Jurkat, Clone E6-1 (cell line): ENCODE measurements around the gene KIF24.
"Not testable (repeated sequence)": the region's sequence is repeated elsewhere in the genome, so short reads cannot be mapped to it uniquely, and the experiment has no call there.

Source experiments
- DNase-seq: peaks from one replicate; pipeline ENCODE4 v3.0.0-alpha.2; 2011; ENCODE audit warnings: low read depth, low spot score
- H3K4me3 ChIP-seq: 2 replicates; pipeline ENCODE4 v1.5.1; 2011; ENCODE audit warnings: mild to moderate bottlenecking, low read length, control low read depth, moderate library complexity

The KIF24 gene

DNA sequence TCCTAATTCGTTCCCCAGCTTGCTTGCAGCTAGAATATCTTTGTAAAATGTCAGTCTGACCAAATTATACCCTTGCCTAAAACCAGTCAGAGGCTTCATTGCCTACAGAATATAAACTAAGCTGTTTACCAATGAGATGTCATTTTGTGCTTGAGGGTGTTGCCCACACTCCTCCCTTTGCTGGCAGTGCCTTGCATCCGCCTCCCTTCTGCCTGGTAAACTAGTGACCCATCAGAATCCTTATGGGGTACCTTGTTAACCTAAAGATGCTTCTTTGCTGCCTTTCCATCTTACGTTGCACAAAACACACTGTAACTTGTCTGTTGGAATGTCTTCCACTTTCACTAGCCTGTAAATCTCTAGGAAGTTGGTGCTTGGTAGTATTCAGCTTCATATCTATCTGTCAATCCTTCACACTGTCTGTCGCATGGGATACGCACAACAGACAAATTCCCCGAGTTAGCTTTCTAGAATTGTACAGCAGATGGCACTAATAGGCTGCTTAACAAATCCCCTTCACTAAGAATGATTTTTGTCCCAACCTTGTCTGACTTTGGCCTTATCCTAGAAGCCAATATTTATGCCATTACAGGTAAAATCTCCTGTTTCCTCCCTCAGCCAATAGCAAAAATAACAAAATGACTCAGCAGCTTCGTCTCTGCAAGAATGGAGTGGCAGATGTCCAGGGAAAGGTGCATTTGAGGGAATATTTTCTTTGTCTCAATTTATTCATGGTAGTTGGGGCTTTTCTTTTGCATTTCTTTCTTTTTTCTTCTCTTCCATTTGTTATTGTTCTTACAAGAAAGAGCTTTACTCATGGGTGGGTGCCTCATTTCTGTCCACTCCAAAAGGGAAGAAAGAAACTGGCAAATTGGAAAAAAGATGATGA, 3.3 kb upstream of the KIF24 start:
- no peak overlapping the region for H3K4me3 ChIP-seq
- DNase-seq, result peak; percentile 37

DNA sequence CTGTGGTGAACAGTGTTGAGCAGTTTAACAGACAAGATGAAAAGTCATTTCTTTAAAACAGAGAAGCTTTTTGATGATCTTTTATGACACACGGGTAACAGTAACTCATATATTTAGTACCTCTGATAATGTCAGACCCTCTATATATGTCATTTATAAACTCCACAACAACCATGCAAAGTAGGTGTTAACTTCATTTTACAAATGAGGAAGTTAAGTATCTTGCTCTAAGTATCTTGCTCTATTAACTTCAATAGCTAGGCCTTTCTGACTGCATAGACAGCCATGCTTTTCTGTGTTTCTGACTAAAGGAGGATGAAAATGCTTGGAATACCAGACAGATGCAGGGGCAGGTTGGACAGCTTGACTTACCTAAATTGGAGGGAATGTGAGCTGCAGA, 2.1 kb upstream of the KIF24 start:
- no peak overlapping the region for H3K4me3 ChIP-seq
- DNase-seq, result no peak

DNA sequence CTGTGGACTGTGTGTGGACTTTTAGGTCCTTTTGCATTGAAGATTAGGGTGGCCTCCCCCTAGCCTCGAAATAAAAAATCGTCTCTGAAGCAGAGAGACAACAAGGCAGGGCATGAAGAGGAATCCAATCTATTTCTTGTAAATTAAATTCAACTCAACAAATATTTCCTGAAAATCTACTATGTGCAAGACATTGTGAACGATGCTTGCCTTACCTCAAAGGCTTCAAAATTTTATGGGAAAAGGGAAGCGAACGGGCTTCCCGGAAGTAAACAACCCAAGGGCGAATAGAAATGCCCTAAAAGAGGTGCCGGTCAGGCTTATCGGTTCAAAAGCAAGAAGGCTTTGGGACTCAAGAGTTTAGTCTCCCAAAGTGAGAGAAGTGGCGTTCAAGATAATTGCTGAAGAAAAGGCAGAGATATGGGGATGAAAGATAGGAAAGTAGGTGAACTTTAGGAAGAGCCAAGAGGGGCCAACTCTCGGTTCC, 525 bp downstream of the KIF24 start:
- H3K4me3 ChIP-seq, result peak overlapping the region; percentile 74
- DNase-seq, result no peak

DNA sequence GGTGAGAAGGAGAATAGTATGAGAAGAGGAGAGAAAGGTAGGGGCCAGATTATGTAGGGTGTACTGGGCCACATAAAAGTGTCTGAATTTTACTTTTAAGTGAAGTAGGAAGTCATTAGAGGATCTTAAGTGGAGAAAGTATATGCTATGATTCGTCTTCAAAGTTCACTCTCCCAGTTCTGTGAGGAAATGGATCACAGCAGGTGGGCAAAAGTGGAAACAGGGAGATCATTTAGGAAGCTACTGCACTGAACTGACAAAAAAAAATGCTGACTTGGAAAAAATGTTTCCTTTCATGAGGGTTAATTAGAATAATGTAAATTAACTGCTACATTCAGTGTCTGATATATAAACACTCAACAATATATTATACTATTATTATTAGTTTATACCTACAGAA, 2.4 kb downstream of the KIF24 start:
- DNase-seq, result no peak

DNA sequence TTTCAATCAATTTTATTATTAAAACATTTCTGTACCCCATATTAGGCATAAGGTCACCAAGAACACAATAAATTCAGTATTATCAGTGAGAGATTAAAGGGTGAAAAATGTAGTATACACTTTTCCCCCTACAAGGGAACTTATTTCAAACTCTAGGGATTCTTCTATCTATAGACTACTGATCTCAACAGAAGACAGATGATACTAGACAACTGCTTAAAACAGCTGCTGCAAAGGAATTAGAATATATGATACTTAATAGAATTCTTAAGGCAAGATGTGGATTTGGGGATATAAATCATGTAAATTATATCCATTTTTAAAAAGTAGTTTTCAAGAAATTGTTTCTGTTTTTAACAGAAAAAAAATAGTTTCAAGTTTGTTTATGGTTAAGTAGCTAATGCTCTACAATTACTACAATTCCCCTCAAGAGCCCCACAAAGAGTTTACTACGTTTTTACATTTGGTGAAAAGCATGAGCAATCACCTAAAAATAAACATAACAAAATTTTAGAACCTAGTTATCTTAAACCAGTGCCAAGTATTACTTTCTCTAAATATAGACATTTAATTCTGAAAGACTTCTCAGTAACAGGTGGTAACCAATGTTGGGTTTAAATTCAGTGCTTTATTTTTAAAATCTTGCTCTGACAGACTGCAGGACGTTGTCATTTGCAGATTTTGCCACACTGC, 6.0 kb downstream of the KIF24 start:
- no peak for DNase-seq
- H3K4me3 ChIP-seq, result no peak overlapping the region

More for the DNA sequence above, 2.4 kb downstream of the KIF24 start:
- H3K4me3 ChIP-seq, result no peak overlapping the region

DNA sequence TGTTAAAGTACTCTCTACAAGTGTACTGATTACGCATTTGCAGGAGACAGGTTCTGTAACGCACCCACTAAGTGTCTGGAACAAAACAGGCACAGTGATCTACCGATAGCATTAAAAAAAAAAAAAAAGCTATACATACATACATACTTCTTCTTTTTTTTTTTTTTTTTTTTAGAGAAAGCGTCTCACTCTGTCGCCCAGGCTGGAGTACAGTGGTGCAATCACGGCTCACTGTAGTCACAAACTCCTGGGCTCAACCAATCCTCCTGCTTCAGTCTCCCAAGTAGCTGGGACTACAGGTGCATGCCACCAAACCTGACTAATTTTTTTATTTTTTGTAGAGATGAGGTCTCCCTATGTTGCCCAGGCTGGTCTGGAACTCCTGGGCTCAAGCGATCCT, 7.6 kb downstream of the KIF24 start:
- H3K4me3 ChIP-seq, result no peak overlapping the region
- DNase-seq, result no peak

DNA sequence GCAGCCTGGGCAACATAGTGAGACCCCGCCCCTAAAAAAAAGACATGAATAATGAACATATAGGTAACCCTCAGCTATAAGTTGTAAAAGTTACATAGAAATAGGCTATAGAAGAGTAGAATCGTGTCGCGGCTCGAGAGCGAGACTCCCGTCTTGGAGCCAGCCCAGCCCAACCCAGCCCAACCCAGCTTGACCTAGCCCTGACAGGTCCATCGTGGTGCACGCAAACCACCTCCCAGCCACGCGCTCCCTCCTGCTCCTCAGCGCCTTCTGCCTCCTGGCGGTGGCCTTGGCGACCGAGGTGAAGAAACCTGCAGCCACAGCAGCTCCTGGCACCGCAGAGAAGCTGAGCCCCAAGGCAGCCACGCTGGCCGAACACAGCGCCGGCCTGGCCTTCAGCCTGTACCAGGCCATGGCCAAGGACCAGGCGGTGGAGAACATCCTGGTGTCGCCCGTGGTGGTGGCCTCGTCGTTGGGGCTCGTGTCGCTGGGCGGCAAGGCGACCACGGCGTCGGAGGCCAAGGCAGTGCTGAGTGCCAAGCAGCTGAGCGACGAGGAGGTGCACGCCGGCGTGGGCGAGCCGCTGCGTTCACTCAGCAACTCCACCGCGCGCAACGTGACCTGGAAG, 10.8 kb downstream of the KIF24 start:
- DNase-seq, result no peak
- H3K4me3 ChIP-seq, result no peak overlapping the region

DNA sequence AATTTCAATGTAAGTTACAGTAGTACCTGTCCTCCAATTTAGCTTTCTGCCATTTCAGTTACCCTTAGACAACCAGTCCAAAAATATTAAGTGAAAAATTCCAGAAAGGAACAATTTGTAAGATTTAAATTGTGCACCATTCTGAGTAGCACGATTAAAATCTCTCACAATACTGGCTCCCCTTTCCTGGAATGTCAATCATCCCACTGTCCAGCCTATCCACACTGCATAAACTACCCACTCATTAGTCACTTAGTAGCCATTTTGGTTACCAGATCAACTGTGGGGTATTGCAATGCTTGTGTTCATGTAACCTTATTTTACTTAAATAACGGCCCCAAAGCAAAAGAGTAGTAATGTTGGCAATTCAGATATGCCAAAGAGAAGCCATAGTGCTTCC, 11.6 kb downstream of the KIF24 start:
- no peak for DNase-seq
- no peak overlapping the region for H3K4me3 ChIP-seq

DNA sequence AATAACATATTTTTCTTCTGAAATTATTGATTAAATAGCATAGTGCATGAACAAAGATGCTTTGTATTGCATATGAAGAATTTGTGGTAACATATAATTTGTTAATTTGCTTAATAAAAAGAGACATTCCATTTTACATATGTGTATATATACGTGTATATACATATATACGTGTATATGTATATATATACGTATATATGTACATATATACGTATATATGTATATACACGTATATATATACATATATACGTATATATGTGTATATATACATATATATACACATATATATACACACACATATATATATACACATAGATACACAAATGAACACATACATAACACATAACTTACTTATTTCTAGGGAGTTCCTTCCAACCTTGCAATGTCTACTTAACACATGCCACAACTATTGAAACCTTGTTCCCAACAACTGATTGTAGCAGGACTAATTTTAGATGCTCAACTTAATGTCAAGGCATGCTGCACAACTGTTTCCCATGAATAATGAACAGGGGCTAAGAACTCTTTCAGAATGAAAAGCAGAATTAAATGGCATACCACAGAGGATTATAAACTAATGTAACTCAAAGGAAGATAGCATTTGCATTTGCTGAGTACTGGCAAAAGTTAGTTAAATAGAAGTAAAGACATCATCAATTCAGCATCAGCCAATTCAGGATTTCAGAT, 17.4 kb downstream of the KIF24 start:
- no peak for DNase-seq
- no peak overlapping the region for H3K4me3 ChIP-seq

DNA sequence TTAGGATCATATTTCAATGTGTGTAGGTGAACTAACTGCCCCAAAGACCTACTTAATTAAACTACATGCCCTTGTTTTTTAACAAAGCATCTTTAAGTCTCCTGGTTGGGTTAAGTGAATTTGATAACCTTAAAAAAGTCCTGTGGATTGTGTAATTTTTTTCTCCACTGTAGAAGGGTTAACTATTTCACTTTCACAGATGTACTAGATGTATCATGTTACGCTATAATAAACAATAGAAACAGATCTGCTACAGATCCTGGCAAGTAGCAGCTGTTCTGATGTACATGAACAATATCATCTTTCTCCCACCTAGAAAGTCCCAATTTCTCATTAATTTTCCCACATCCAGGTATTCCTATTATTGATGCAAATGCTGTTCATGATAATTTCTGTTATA, 18.9 kb downstream of the KIF24 start:
- no peak for DNase-seq
- no peak overlapping the region for H3K4me3 ChIP-seq

DNA sequence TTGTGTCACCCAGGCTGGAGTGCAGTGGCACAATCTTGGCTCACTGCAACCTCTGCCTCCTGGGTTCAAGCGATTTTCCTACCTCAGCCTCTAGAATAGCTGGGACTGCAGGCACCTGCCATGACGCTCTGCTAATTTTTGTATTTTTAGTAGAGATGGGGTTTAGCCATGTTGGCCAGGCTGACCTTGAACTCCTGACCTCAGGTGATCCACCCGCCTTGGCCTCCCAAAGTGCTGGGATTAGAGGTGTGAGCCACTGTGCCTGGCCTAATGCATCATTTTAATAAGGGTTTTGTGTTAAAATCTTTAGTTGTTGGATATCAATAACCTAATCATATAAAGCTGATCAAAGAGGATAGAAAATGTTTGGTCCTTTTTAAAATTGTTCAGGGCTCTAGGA, 20.8 kb downstream of the KIF24 start:
- not testable (repeated sequence) for H3K4me3 ChIP-seq, DNase-seq

DNA sequence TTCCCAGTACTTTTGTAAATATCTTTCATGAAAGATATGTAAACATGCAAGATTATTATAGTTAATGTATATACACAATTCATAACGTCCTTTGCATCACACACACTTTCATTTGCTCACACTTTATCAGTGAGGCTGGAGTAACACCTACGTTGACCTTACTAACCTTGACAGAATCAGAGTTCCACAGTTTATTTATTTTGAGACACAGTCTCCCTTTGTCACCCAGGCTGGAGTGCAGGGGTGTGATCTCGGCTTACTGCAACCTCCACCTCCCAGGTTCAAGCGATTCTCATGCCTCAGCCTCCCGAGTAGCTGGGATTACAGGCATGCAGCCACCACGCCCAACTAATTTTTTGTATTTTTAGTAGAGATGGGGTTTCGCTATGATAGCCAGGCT, 28.0 kb downstream of the KIF24 start:
- DNase-seq, H3K4me3 ChIP-seq: not testable (repeated sequence)

DNA sequence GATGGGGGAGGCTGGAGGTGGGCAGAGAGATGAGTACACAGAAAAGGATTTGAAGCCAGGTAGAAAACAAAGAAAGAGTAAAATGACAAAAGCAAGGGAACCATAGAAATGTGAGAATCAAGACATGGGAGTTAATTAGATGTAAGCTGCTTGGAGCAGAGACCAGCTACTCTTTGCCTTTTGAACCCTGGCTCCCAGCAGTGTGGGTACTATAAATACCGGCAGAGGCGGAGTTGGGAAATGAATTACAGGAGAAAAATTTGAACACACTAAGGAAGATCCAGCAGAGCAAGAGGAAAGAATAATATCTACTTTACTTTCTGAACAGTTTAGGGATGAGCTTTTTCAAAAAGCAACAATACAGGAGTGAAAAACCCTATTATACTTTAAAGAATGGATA, 36.5 kb downstream of the KIF24 start:
- H3K4me3 ChIP-seq, result no peak overlapping the region
- DNase-seq, result no peak

DNA sequence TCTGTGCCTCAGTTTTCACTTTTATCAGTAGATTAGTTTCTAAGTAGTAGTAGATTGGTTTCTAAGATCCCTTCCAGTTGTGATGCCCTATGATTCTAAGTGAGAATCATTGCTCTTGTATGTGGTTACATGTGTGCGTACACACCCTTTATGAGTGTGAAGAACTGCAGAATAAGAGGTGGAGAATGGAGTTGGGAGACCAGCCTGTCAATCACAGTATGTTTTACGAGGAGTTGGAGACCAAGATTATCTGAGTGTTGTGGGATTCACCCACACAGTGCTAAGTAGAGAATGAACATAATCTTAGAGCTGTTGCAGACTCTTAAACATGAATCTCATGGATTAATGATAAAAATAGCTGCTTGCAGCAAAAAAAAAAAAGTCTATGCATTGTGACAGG, 37.6 kb downstream of the KIF24 start:
- no peak for DNase-seq
- H3K4me3 ChIP-seq, result no peak overlapping the region

DNA sequence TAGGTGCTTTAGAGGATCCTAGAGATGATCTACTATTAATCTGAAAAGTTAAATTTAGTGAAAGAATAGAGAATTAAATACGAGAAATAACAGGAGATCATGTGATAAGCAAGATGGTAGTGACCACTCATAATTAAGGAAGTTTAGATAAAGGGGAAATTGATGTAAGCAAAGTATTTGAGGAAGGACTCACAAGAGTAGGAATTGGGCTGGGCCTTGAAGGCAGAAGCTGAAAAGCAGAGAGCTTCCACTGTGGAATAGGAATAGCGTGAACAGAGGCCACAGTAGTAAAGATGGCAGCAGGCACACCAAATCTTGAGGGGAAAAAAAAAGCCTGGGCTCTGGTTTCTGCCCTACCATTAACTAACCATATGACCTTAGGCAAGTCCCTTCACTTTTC, 38.0 kb downstream of the KIF24 start:
- H3K4me3 ChIP-seq, result no peak overlapping the region
- no peak for DNase-seq

DNA sequence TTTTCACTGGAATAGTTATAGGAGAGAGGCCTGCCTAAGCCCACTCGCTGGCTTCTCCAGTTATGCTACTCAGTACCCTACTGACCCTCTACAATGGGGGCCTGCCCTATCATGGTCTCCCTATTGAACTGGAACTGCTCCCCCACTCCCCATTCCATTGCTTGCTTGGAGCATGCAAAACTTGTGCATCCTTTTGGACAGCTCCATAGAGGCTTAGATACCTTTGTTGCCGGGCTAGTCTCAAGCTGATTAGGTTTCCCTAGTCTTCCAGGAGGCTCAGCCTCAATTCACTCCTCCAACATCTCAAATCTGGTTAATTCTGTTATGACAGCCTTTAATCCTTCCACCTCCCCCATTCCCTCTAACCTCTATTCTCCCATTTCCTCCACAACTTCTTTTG, 39.9 kb downstream of the KIF24 start:
- no peak overlapping the region for H3K4me3 ChIP-seq
- no peak for DNase-seq

DNA sequence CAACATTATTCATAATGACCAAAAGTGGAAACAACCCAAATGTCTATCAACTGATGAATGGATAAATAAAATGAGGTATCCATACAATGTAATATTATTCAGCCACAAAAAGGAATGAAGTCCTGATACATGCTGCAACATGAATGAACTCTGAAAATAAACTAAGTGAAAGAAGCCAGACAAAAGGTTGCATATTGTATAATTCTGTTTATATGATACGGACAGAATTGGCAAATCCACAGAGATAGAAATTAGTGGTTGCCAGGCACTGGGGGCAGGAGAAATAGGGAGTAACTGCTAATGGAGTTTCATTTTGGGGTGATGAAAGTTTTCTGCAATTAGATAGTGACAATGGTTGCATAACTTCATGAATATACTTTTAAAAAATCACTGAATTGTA, 47.0 kb downstream of the KIF24 start:
- H3K4me3 ChIP-seq, result no peak overlapping the region
- no peak for DNase-seq

DNA sequence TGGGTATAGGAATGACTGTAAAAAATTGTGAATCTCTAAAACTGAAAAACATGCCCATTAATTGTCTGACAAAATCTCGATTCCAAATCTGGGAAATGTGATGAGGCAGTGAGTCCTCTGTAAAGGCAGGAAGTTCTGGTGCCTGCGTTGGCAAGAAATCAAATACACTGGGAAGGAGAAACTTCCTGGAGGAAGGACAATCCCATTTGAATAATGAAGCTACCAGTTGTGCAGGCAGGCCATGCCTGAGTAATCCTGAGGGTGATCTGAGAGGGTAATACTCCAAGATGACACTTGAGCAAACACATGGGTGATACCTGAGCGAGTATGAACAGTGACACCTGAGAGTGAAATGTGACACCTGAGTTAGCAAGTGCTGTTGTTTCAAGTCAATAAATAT, 49.7 kb downstream of the KIF24 start:
- H3K4me3 ChIP-seq, result no peak overlapping the region
- DNase-seq, result no peak
